PC-9 (cell line): ENCODE data around the gene TREX2. TPM values are rescaled to one million over a fixed set of nuclear protein-coding genes. Genes with fewer than 3 reads are reported as not detected.
"Not testable (repeated sequence)": the region's sequence is repeated elsewhere in the genome, so short reads cannot be mapped to it uniquely, and the experiment has no call there.

Experiments used
- BruUV-seq: library from RNA; stranded (reverse); fragments of 400-500 nt; replicated peaks from 2 replicates; lab custom pipeline; 2021; lab: Mats Ljungman, UMichigan
- CTCF ChIA-PET: fragments of 300-600 bp; sonication (Branson Sonifier 250); formaldehyde crosslinking; loops from one replicate; lab custom pipeline; 2022; ENCODE audit warnings: antibody characterized with exemption; lab: Charles Lee
- POLR2A ChIA-PET: fragments of 300-600 bp; sonication (Branson Sonifier 250); formaldehyde crosslinking; loops from one replicate; lab custom pipeline; 2022; ENCODE audit warnings: antibody characterized with exemption; ENCODE audit not compliant: unreplicated experiment; lab: Charles Lee
- DNase-seq, 2 experiments: peaks; one replicate each; pipeline versions ENCODE4 v3.0.0 to v3.0.0-alpha.2; 2015 to 2022; ENCODE audit warnings: mixed read lengths in 1 of 2
- H2AFZ ChIP-seq: fragments of 200-600 bp; sonication (generic); 2 replicates; pipeline ENCODE4 v1.8.1; 2017; ENCODE audit warnings: antibody characterized with exemption
- H3F3A ChIP-seq: fragments of 200-600 bp; sonication (generic); 2 replicates; pipeline ENCODE4 v1.8.1; 2017; ENCODE audit warnings: antibody characterized with exemption, mild to moderate bottlenecking, low read depth; ENCODE audit not compliant: insufficient read depth
- H3K27ac ChIP-seq: fragments of 200-600 bp; sonication (generic); 2 replicates; pipeline ENCODE4 v1.6.1; 2016; ENCODE audit warnings: mixed run types
- H3K27me3 ChIP-seq: fragments of 200-600 bp; sonication (generic); 2 replicates; pipeline ENCODE4 v1.6.1; 2016; ENCODE audit warnings: low read depth, mixed run types; ENCODE audit not compliant: insufficient read depth
- H3K36me3 ChIP-seq: fragments of 200-600 bp; sonication (generic); 2 replicates; pipeline ENCODE4 v1.6.1; 2016; ENCODE audit warnings: low read depth, mixed run types
- H3K4me1 ChIP-seq: fragments of 200-600 bp; sonication (generic); replicated peaks from 2 replicates; pipeline ENCODE4 v1.6.1; 2016; ENCODE audit warnings: mixed run types; ENCODE audit not compliant: insufficient read depth
- H3K4me2 ChIP-seq: fragments of 200-600 bp; sonication (generic); 2 replicates; pipeline ENCODE4 v1.6.1; 2017; ENCODE audit warnings: mixed run types
- H3K4me3 ChIP-seq: fragments of 200-600 bp; sonication (generic); 2 replicates; pipeline ENCODE4 v1.6.1; 2016; ENCODE audit warnings: mixed run types
- H3K79me2 ChIP-seq: fragments of 200-600 bp; sonication (generic); 2 replicates; pipeline ENCODE4 v1.6.1; 2017; ENCODE audit warnings: low read depth, mixed run types
- H3K9me2 ChIP-seq: fragments of 200-600 bp; sonication (generic); 2 replicates; pipeline ENCODE4 v1.8.1; 2017; ENCODE audit warnings: mild to moderate bottlenecking; ENCODE audit not compliant: insufficient read depth
- H3K9me3 ChIP-seq: fragments of 200-600 bp; sonication (generic); 2 replicates; pipeline ENCODE4 v1.8.1; 2016; ENCODE audit warnings: low read depth; ENCODE audit not compliant: insufficient read depth
- H4K20me1 ChIP-seq: fragments of 200-600 bp; sonication (generic); 2 replicates; pipeline ENCODE4 v1.8.1; 2017; ENCODE audit not compliant: insufficient read depth
- EZH2 ChIP-seq: fragments of 200-600 bp; sonication (generic); IDR thresholded peaks from 2 replicates; pipeline ENCODE4 v1.8.0; 2017; ENCODE audit warnings: antibody characterized with exemption, low read depth
- intact Hi-C: fragments of 100-400 bp; cut with micrococcal nuclease; formaldehyde crosslinking; loops from one replicate; pipeline ENCODE4 v1.10.0; 2022; ENCODE audit not compliant: unreplicated experiment
- total RNA-seq: library from RNA; stranded (reverse); gene quantifications from 2 replicates; pipeline ENCODE4 v1.2.3, GENCODE V29; 2021
- TF ChIP-seq, protein P1 (sequence below): fragments of 200-600 bp; sonication (generic); conservative IDR thresholded peaks from 2 replicates; pipeline ENCODE4 v1.6.1; 2017; ENCODE audit warnings: mixed run types, antibody characterized with exemption, mild to moderate bottlenecking, moderate library complexity

The TREX2 gene
- total RNA-seq, 1 experiment from 2014 or later = 2.3 TPM

DNA sequence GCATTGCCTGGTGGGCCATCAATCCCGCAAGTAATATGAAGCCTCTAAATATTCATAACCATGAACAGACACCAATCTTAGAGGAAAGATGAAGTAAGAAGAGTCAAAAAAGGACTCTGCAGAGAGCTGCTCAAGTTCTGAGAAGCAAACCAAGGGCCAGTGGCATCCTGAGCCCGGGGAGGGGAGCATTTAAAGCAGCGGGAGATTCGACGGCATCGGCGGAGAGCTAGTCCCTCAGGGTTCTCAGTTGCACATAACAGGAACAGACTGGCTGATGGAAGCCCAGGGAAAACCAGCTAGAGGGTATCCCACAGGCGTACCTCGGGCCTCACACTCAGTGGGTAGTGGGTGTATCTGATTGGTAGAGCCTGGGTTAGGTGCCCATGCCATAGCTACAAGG is 39.8 kb downstream of the TREX2 start:
- DNase-seq = no peak
- CTCF ChIA-PET = no interaction called here

DNA sequence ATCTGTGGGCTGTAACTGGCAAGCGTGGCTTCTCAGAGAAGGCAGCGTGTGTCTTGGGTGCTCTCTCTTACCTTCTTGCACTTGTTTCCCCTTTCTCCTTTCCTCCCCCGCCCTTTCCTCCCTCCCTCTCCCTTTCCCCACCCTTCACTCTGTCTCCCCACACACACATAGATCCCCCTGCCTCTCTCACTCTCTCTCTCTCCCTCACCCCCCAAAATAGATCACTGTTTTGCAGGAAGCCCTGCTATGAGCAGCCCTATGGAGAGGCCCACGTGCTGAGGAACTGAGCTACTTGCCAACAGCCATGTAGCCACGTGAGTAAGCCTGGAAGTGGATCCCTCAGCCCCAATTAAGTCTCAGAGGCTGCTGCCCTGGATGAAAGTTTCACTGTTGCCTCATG is 40.4 kb downstream of the TREX2 start:
- BruUV-seq = no TSS peak
- H3F3A ChIP-seq = no peaks in the 10 kb centered on the region
- no peaks in the 10 kb centered on the region for H3K9me3 ChIP-seq
- no peak overlapping the region for H3K4me3 ChIP-seq
- no peaks in the 10 kb centered on the region for H3K4me1 ChIP-seq
- no peaks in the 10 kb centered on the region for H3K9me2 ChIP-seq
- H3K36me3 ChIP-seq = no peaks in the 10 kb centered on the region
- DNase-seq = no peak
- no peak overlapping the region for H3K4me2 ChIP-seq
- H3K27me3 ChIP-seq = peaks cover 65% of the 10 kb centered on the region
- ChIA-PET CTCF (no interaction called here), POLR2A (no interaction called here)
- intact Hi-C loops = no loop called here
- H3K27ac ChIP-seq = no peak overlapping the region
- no peak overlapping the region for H2AFZ ChIP-seq
- H3K79me2 ChIP-seq = no peaks in the 10 kb centered on the region
- no peaks in the 10 kb centered on the region for H4K20me1 ChIP-seq
- TF ChIP-seq EZH2 = no peak
- TF ChIP-seq, protein P1, sequence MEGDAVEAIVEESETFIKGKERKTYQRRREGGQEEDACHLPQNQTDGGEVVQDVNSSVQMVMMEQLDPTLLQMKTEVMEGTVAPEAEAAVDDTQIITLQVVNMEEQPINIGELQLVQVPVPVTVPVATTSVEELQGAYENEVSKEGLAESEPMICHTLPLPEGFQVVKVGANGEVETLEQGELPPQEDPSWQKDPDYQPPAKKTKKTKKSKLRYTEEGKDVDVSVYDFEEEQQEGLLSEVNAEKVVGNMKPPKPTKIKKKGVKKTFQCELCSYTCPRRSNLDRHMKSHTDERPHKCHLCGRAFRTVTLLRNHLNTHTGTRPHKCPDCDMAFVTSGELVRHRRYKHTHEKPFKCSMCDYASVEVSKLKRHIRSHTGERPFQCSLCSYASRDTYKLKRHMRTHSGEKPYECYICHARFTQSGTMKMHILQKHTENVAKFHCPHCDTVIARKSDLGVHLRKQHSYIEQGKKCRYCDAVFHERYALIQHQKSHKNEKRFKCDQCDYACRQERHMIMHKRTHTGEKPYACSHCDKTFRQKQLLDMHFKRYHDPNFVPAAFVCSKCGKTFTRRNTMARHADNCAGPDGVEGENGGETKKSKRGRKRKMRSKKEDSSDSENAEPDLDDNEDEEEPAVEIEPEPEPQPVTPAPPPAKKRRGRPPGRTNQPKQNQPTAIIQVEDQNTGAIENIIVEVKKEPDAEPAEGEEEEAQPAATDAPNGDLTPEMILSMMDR = no peak

More for the DNA sequence above, 39.8 kb downstream of the TREX2 start:
- Histone ChIP-seq H3K27ac (no peak overlapping the region), H3K4me3 (no peak overlapping the region), H3K4me1 (no peaks in the 10 kb centered on the region), H3F3A (no peaks in the 10 kb centered on the region), H2AFZ (no peak overlapping the region), H3K9me2 (no peaks in the 10 kb centered on the region), H3K79me2 (no peaks in the 10 kb centered on the region), H3K9me3 (no peaks in the 10 kb centered on the region), H3K36me3 (no peaks in the 10 kb centered on the region), H3K4me2 (no peak overlapping the region), H4K20me1 (no peaks in the 10 kb centered on the region), H3K27me3 (peaks cover 71% of the 10 kb centered on the region)
- intact Hi-C loops = no loop called here
- BruUV-seq = no TSS peak
- TF ChIP-seq EZH2 = no peak
- TF ChIP-seq, protein P1 = no peak
- POLR2A ChIA-PET = no interaction called here

DNA sequence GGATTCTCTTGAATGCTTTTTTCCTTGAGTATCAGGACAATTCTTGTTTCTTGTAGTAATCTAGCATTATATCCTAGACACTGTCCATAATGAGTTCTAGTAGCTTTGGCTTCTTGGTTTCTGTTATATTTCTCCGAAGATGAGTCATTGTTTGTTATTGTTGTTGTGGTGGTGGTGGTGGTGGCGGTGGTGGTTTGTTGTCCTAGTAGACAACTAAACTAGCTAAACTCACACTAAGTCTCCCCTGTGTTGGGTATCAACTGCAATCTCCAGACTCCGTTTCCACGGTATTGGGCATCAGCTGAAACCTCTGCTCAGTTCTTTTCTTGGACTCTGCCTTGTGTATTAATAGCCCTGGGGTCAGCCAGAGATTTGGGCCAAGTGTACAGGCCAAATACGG is 41.5 kb downstream of the TREX2 start:
- H3K4me3 ChIP-seq, intact Hi-C loops, H2AFZ ChIP-seq, H3K36me3 ChIP-seq, H4K20me1 ChIP-seq, POLR2A ChIA-PET, H3K79me2 ChIP-seq, H3K9me2 ChIP-seq, H3K9me3 ChIP-seq, CTCF ChIA-PET, H3K4me2 ChIP-seq, BruUV-seq, H3K4me1 ChIP-seq, DNase-seq, H3K27ac ChIP-seq, H3F3A ChIP-seq: not testable (repeated sequence)
- H3K27me3 ChIP-seq = peaks cover 64% of the 10 kb centered on the region

DNA sequence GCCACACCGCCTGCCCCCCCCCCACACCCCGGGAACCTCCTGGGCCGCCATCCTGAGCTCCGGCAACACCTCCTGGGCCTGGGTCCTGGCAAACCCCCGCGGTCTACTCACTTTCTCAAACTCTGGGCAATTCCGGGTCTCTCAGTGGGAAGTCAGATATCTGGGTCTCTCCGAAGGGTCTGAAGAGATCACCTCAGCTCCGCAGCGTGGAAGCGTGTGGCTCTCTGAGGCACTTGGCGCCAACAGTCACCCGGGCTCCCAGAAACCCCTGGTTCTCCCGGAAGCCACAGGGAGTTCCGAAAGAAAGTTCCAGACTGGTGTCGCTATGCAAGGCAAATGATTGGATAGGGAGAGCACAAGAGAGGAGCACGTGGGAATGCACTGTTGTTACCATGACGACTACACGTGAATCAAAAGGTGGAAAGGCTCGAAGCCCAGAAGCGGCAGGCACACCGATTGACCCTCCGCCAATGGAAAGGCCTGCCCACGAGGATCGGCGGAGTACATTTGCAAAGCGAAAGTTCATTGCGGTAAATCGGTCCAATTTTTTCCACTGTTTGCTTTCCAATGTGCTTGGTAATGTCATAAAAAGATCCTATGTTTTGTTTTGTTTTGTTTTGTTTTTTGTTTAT is 44.6 kb downstream of the TREX2 start, which contains the start of gene PNMA6E:
TSS of gene PNMA6E (minus strand) at position 218 of the 632 bp plus-strand sequence. CDS start 2,501 bp downstream, outside the sequence.
- Histone ChIP-seq H3K4me3 (no peak within 1 kb of the TSS), H3K4me1 (no peaks in the 10 kb centered on the region), H2AFZ (no peak within 1 kb of the TSS), H3K9me2 (no peaks in the 10 kb centered on the region), H3K9me3 (no peaks in the 10 kb centered on the region), H3F3A (no peaks in the 10 kb centered on the region), H3K36me3 (no peaks in the 10 kb centered on the region), H3K4me2 (no peak within 1 kb of the TSS), H3K27me3 (peaks cover 61% of the 10 kb centered on the region), H4K20me1 (no peaks in the 10 kb centered on the region), H3K27ac (no peak within 1 kb of the TSS), H3K79me2 (no peaks in the 10 kb centered on the region)
- POLR2A ChIA-PET = no interaction called here
- intact Hi-C loops = no loop called here
- no TSS peak for BruUV-seq
- no peak for TF ChIP-seq EZH2
- TF ChIP-seq, protein P1 = no peak
- CTCF ChIA-PET = no interaction called here
- no peak for DNase-seq
